NB4 (cell line): Measurements from ENCODE around the gene FGF11.

Experiments
- CTCF ChIP-seq: IDR thresholded peaks from one replicate; pipeline ENCODE4 v1.5.1; 2012; ENCODE audit warnings: low read depth, low read length
- MAX ChIP-seq: IDR thresholded peaks from 2 replicates; pipeline ENCODE4 v1.6.1; 2011; ENCODE audit warnings: low read depth, low read length
- MYC ChIP-seq: IDR thresholded peaks from 2 replicates; pipeline ENCODE4 v1.6.1; 2011; ENCODE audit warnings: low read depth, low read length
- POLR2A ChIP-seq: IDR thresholded peaks from 2 replicates; pipeline ENCODE4 v1.6.1; 2011; ENCODE audit warnings: mild to moderate bottlenecking; ENCODE audit not compliant: insufficient read length; ENCODE audit errors: extremely low read depth

GRCh38 chr17:7441266-7441665, 2.0 kb downstream of the FGF11 start:
- TF ChIP-seq CTCF = no peak
- no peak for TF ChIP-seq POLR2A
- TF ChIP-seq MYC = no peak
- TF ChIP-seq MAX = no peak
